Prostate gland (tissue), 2 donors: ENCODE measurements around the gene LUC7L3.

Experiments used
- CTCF ChIP-seq, 4 experiments: fragments of 200-600 bp in 2 of 4; fragments of 450-650 bp in 2 of 4; sonication (generic) in 2 of 4; IDR thresholded peaks; 1 replicate in 3 of 4; 2 replicates in 1 of 4; pipeline ENCODE4 v1.5.1; 2016 to 2019; ENCODE audit warnings: antibody characterized with exemption in 4 of 4, mild to moderate bottlenecking in 2 of 4, moderate library complexity in 2 of 4
- POLR2A ChIP-seq: fragments of 450-650 bp; IDR thresholded peaks from one replicate; pipeline ENCODE4 v1.6.1; 2016; ENCODE audit warnings: antibody characterized with exemption, mild to moderate bottlenecking
- POLR2AphosphoS5 ChIP-seq: sonication (generic); formaldehyde crosslinking; IDR thresholded peaks from one replicate; pipeline ENCODE4 v1.6.1; 2017; ENCODE audit warnings: antibody characterized with exemption

GRCh38 chr17:50684288-50684611, 35.2 kb upstream of the LUC7L3 start:
- TF ChIP-seq CTCF (IDR thresholded peaks at IDR 0.05) (no peak), POLR2A (no peak), POLR2AphosphoS5 (no peak)
